A172 (cell line): Measurements from ENCODE around the gene ZNF512. TPM values are rescaled to one million over a fixed set of nuclear protein-coding genes. Genes with fewer than 3 reads are reported as not detected.
"Not testable (repeated sequence)": the region's sequence is repeated elsewhere in the genome, so short reads cannot be mapped to it uniquely, and the experiment has no call there.

ENCODE experiments used
- DNase-seq: peaks from one replicate; pipeline ENCODE4 v3.0.0-alpha.2; 2015; ENCODE audit warnings: low spot score
- total RNA-seq: library from RNA; depleted of rRNA; stranded (reverse); fragments of >200 nt; shearing (Covaris generic); gene quantifications from 2 replicates; pipeline ENCODE4 v1.2.3, GENCODE V29; 2014

The ZNF512 gene
- total RNA-seq, 1 experiment from 2014 or later: 16.7 TPM

GRCh38 chr2:27582129-27582694, 630 bp upstream of the ZNF512 start:
- no peak for DNase-seq

DNA sequence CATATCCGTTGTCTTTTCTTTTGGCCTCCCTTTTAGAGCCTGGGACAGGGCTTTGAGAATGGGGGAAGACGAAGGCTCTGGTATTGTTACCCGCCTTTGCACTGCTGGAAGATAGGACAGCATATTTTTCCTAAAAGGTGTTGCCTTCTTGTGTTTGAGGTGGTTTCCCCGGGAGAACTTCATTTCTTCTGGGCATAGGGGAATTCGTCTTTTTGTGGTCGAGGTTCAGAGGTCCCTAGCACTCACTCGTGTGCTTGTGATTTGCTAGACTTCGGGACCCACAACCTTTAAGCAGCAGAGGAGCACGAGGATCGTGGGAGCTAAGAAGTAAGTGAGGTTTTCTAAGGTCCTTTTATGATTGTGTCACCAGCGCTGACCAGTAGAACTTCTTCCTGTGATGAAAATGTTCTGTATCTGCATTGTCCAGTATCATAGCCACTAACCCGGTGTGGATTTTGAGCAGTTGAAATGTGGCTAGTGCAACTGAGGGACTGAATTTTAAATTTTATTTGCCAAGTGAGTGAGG, 611 bp downstream of the ZNF512 start:
- no peak for DNase-seq

GRCh38 chr2:27584597-27584996, 1.8 kb downstream of the ZNF512 start:
- DNase-seq: no peak

DNA sequence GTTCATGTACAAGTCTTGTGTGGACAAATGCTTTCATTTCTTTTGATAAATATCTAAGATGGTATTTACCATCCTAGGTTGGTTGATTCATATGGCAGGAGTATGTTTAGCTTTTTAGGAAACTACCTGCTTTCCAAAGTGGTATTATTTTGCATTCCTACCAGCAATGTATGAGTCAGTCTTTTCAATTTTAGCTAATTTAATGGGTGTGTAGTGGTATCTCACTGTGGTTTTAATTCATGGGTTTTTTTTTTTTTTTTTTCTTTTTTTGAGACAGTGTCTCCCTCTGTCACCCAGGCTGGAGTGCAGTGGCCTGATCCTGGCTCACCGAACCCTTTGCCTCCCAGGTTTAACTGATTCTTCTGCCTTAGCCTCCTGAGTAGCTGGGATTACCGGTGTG, 4.2 kb downstream of the ZNF512 start:
- DNase-seq: no peak

- no peak for DNase-seq
Measured at GRCh38 chr2:27588308-27588707, 5.5 kb downstream of the ZNF512 start.

GRCh38 chr2:27591745-27592144, 8.9 kb downstream of the ZNF512 start:
- no peak for DNase-seq

DNA sequence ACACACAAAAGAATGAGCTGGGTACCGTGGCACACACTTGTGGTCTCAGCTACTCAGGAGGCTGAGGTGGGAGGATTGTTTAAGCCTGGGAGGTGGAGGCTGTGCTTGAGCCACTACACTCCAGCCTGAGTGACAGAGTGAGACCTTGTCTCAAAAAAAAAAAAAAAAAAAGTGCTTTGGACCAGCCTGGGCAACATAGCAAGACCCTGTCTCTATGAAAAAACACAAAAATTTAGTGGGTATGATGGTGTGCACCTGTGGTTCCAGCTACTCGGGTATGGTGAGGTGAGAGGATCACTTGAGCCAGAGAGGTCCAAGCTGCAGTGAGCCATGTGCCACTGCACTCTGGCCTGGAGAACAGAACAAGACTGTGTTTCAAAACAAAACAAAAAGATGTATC, 10.4 kb downstream of the ZNF512 start:
- no peak for DNase-seq

GRCh38 chr2:27594020-27594703, 11.3 kb downstream of the ZNF512 start:
- not testable (repeated sequence) for DNase-seq

DNA sequence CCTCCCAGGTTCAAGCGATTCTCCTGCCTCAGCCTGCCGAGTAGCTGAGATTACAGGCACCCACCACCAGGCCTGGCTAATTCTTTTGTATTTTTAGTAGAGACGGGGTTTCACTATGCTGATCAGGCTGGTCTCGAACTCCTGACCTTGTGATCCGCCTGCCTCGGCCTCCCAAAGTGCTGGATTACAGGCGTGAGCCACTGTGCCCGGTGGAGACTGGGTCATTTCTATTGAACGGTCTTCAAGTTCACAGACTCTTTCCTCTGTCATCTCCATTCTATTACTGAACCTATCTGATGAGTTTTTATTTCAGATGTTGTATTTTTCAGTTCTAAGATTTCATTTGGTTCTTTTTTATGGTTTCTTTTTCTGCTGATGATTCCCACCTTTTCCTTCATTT, 12.6 kb downstream of the ZNF512 start:
- DNase-seq: not testable (repeated sequence)

DNA sequence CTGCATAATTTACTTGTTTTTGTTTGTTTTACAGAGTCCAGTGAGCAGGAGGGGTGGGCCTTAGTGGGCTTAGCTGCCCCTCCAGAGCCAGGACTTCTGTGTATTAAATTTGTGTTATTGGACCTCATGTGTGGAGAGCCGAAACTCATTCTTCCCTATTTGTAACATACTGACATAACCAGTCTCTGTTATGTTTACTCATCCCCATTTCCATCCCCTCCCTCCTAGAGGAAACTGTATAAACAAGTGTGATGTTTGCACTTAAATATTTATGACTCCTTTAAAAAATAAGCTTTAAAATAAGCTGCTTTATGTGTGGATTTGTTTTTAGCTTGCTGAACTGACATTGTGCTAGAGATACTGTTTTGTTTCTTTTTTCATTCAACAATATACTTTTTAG, 13.8 kb downstream of the ZNF512 start:
- no peak for DNase-seq

GRCh38 chr2:27606611-27607010, 23.8 kb downstream of the ZNF512 start:
- no peak for DNase-seq

- no peak for DNase-seq
Measured at GRCh38 chr2:27613985-27614384, 31.1 kb downstream of the ZNF512 start.

GRCh38 chr2:27615316-27615715, 32.5 kb downstream of the ZNF512 start:
- no peak for DNase-seq

- no peak for DNase-seq
Measured at GRCh38 chr2:27621524-27621923, 38.7 kb downstream of the ZNF512 start.

- DNase-seq: peak; percentile 94
Measured at GRCh38 chr2:27622921-27623384, 40.1 kb downstream of the ZNF512 start.

GRCh38 chr2:27624943-27625342, 42.1 kb downstream of the ZNF512 start:
- DNase-seq: no peak

DNA sequence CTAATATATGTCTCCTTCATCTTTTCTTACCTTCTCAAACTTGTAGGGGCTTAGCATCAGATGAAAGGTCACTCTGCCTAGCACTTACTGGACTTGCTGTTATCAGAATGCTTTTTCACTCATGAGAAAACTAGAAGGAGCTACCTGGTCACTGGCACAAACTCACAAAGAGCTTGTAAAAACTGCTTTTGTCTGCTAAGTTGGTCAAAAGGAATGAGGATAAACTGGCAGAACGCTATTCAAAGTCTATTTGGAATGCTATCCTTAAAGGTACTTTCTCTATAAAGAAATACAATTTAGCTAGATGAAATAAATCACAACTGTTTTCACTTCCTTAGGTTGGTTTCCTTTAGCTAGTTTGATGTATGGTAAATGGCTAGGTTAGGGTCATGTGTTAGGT, 43.5 kb downstream of the ZNF512 start:
- not testable (repeated sequence) for DNase-seq

- DNase-seq: peak; percentile 61
Measured at GRCh38 chr2:27626921-27627320, 44.1 kb downstream of the ZNF512 start.

GRCh38 chr2:27627963-27628766, 45.3 kb downstream of the ZNF512 start:
- peak; percentile 93 for DNase-seq

GRCh38 chr2:27628767-27629709, 46.2 kb downstream of the ZNF512 start, which contains the start of the genes CCDC121 and GPN1:
CCDC121 (minus strand) TSS chr2:27629012; CDS start chr2:27627799, 1,213 bp downstream.
GPN1 (plus strand) TSS chr2:27629050; CDS start chr2:27629059, 9 bp downstream.
- DNase-seq: peak; percentile 97

DNA sequence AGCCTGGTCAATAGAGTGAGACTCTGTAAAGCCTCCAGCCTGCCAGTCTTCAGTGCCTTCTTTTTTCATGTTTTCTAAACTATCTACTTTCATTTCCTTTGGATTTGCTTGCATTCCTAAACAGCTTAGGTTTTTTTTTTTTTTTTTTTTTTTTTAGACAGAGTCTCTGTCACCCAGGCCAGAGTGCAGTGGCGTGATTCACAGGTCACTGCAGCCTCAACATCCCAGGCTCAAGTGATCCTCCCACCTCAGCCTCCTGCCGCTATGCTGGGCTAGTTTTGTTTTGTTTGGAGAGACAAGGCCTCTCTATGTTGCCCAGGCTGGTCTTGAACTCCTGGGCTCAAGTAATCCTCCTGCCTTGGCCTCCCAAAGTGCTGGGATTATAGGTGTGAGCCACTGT, 47.4 kb downstream of the ZNF512 start:
- DNase-seq: not testable (repeated sequence)
